Upper lobe of right lung (tissue), 1 donor: ENCODE results near the gene MMP21. TPM values are rescaled to one million over a fixed set of nuclear protein-coding genes. Genes with fewer than 3 reads are reported as not detected.

Source experiments
- ATAC-seq: fragments of 200-7000 bp; cut with Tn5 transposase; one replicate; pipeline ENCODE4 v1.9.1; 2020; ENCODE audit warnings: mild to moderate bottlenecking, moderate library complexity
- DNase-seq: peaks from one replicate; pipeline ENCODE4 v3.0.0-alpha.2; 2020
- H3K27ac ChIP-seq: fragments of 200-600 bp; one replicate; pipeline ENCODE4 v1.8.0; 2022
- H3K27me3 ChIP-seq: fragments of 200-600 bp; one replicate; pipeline ENCODE4 v1.8.0; 2022; ENCODE audit warnings: mild to moderate bottlenecking
- H3K36me3 ChIP-seq: fragments of 200-600 bp; one replicate; pipeline ENCODE4 v1.8.0; 2022
- H3K4me1 ChIP-seq: fragments of 200-600 bp; one replicate; pipeline ENCODE4 v1.8.0; 2022
- H3K4me3 ChIP-seq: fragments of 200-600 bp; one replicate; pipeline ENCODE4 v1.8.0; 2022; ENCODE audit warnings: mild to moderate bottlenecking
- H3K9me3 ChIP-seq: fragments of 200-600 bp; one replicate; pipeline ENCODE4 v1.8.0; 2022
- intact Hi-C: fragments of 100-400 bp; cut with DNase I; formaldehyde crosslinking; loops from one replicate; pipeline ENCODE4 v1.11.0; 2022
- total RNA-seq: library from RNA; stranded (reverse); fragmentation: NEBNext Ultra II Directional; extraction: Animal tissue kit (Norgen Biotek cat#: 25700); gene quantifications from one replicate; pipeline ENCODE4 v1.2.1, GENCODE V29; 2021
- TF ChIP-seq, protein P1 (sequence below): fragments of 200-600 bp; IDR thresholded peaks from one replicate; pipeline ENCODE4 v1.8.0; 2022; ENCODE audit warnings: antibody characterized with exemption
- donor health status: DM: no; HTN: yes; CAD: no; lungs with severe emphysema.

The MMP21 gene
- total RNA-seq, 1 donor from 2014 or later: not detected

DNA sequence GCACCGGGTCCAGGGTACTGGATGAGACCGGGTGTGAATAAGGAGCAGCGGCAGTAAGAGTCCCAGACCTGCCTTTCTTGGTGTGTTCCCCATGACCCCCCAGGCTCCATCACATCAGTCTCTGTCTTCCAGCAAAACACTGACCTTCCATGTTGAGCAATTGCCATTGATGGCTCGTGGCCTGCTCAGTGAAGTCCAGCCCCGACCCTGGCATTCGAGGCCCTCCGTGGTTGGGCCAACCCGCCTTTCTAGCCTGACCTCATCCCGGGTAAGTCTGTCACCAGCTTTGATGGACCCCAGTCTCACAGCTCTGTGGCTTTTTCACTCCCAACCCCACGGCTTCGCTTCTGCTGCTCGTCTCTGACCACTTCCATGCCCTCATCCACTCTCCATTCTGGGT lies 6.4 kb downstream of the MMP21 start:
- Histone ChIP-seq H3K9me3 (no peaks in the 10 kb centered on the region), H3K27ac (no peak overlapping the region), H3K4me3 (no peak overlapping the region), H3K4me1 (no peaks in the 10 kb centered on the region), H3K36me3 (peaks cover 13% of the 10 kb centered on the region), H3K27me3 (no peaks in the 10 kb centered on the region)
- intact Hi-C loops: no loop called here
- no peak for DNase-seq
- TF ChIP-seq, protein P1, sequence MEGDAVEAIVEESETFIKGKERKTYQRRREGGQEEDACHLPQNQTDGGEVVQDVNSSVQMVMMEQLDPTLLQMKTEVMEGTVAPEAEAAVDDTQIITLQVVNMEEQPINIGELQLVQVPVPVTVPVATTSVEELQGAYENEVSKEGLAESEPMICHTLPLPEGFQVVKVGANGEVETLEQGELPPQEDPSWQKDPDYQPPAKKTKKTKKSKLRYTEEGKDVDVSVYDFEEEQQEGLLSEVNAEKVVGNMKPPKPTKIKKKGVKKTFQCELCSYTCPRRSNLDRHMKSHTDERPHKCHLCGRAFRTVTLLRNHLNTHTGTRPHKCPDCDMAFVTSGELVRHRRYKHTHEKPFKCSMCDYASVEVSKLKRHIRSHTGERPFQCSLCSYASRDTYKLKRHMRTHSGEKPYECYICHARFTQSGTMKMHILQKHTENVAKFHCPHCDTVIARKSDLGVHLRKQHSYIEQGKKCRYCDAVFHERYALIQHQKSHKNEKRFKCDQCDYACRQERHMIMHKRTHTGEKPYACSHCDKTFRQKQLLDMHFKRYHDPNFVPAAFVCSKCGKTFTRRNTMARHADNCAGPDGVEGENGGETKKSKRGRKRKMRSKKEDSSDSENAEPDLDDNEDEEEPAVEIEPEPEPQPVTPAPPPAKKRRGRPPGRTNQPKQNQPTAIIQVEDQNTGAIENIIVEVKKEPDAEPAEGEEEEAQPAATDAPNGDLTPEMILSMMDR: no peak
- no peak for ATAC-seq

DNA sequence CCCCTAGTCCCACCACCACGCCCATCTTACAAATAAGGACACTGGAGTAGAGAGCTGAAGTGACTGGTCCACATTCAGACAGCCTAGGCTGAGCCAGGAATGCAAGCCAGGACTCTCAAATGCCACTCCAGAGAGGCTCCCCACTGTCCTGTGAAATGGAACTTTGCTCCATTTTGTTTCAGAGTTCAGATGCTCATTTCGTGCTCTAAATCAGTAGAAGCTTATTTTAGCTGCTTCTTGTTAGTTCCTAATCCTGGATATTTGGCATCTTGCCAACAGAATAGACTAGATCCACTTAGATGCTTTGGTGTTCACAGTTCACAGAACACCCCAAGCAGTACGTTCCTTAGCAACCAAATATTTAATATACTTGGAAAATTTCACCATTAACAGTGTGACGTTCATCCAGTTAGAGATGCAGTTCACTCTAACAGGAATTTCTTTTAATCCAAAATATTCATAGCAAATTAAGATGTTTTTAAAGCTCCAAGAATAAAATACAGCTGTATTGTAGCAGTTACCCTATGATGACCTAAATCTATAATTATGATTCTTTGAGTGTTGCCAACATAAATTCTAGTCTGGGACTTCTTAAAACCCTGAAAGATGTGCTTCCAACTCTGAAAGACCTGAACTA lies 7.3 kb downstream of the MMP21 start:
- ATAC-seq: peak; percentile 52
- Histone ChIP-seq H3K36me3 (peaks cover 22% of the 10 kb centered on the region), H3K4me1 (no peaks in the 10 kb centered on the region), H3K27ac (no peak overlapping the region), H3K27me3 (no peaks in the 10 kb centered on the region), H3K4me3 (no peak overlapping the region), H3K9me3 (no peaks in the 10 kb centered on the region)
- no peak for DNase-seq
- TF ChIP-seq, protein P1: no peak
- intact Hi-C loops: no loop called here

DNA sequence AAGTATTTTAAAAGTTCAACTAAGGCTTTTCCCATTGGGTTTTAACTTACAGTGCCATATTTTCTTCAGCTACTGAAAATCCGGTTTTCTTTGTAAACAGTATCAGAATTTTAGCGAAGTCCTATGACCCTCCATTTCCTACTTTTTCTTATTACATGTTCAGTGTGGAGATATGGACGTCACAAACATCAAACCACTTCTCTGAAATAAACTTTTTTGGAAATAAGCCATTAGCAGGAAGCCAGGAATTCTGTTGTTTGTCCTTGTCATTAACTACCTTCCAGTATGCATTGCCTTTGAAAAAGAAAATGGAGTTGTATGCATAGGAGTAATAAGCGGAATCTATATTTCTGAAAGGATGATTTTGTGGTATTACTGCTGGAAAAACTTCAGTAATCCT lies 9.1 kb downstream of the MMP21 start:
- no peaks in the 10 kb centered on the region for H3K4me1 ChIP-seq
- DNase-seq (no peak), ATAC-seq (no peak)
- H3K27me3 ChIP-seq: no peaks in the 10 kb centered on the region
- no peak overlapping the region for H3K27ac ChIP-seq
- intact Hi-C loops: no loop called here
- no peaks in the 10 kb centered on the region for H3K9me3 ChIP-seq
- peaks cover 36% of the 10 kb centered on the region for H3K36me3 ChIP-seq
- TF ChIP-seq, protein P1: no peak
- no peak overlapping the region for H3K4me3 ChIP-seq

DNA sequence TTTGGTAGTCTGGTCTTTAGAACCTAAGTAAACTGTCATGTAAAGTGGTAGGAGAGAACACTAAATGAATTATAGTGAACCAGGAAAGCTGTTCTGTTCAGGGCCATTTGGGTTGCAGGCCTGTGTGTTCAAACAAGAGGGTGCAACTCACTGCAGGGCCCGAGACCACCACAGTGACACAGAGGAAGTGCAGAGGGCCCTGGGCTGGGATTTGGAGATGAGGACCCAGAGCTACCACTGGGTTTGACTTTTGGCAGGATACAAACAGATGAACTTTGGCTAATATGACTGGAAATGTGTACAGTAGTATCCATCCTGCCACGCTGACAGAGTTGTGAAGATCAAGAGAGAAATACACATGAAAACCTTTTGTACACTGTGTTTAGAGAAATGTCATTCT lies 9.8 kb downstream of the MMP21 start:
- intact Hi-C loops: no loop called here
- H3K36me3 ChIP-seq: peaks cover 43% of the 10 kb centered on the region
- DNase-seq (no peak), ATAC-seq (no peak)
- TF ChIP-seq, protein P1: no peak
- no peaks in the 10 kb centered on the region for H3K9me3 ChIP-seq
- H3K4me1 ChIP-seq: no peaks in the 10 kb centered on the region
- H3K4me3 ChIP-seq: no peak overlapping the region
- H3K27me3 ChIP-seq: no peaks in the 10 kb centered on the region
- H3K27ac ChIP-seq: no peak overlapping the region

DNA sequence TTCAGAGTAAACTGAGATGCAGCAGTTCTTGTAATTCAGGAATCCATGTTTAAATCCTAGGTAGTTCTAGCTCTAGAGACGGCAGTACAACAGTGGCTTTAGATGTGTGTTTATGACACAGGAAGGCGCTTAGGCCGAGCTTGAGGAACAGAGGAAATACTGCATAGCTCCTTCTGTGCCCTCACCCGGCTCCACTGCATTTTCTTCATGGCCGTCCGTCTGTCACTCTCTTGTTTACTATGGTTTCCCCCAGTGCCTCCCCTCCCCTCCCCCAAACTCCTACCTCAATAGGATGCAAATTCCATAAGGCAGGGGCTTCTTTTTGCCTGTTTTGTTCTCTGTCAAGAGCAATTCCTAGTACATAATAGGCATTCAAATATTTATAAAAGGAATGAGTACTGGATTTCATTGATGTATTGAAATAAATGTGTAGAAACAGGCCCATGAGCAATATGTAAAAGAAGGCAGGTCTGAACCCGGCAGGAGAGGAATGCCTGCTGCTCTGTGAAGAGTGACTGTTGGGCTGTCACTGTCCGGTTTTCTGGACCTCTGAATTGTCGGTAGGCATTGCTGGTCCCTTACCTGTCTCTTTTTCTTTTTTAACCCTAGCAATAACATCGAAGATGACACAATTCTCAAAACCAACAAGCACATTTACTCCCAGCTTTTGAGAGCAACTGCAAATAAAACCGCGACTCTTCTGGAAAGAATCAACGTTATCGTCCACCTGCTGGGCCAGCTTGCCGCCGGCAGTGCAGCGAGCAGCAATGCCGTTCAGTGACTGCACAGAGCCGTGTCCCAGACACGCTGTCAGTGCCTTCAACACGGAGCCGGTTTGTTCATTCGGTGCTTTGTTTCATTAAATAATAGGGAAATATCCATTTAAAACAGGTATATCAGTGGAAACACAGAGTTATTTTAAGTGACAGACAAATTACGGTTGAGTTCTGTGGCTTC lies 12.7 kb downstream of the MMP21 start:
- ATAC-seq: no peak
- DNase-seq: no peak
- Histone ChIP-seq H3K9me3 (no peaks in the 10 kb centered on the region), H3K27me3 (no peaks in the 10 kb centered on the region), H3K27ac (no peak overlapping the region), H3K4me3 (no peak overlapping the region), H3K4me1 (no peaks in the 10 kb centered on the region), H3K36me3 (peaks cover 70% of the 10 kb centered on the region)
- intact Hi-C loops: no loop called here
- TF ChIP-seq, protein P1: no peak
